ENCODE results near the gene OR2A42.
"Not testable (repeated sequence)": the region's sequence is repeated elsewhere in the genome, so short reads cannot be mapped to it uniquely, and the experiment has no call there.

GRCh38 chr7:144239365-144239764, at the start of gene OR2A42:
- not testable (repeated sequence) for TF ChIP-seq CTCF (IDR thresholded peaks at IDR 0.05); ZNF512 (CRISPR knock-in tag; IDR thresholded peaks at IDR 0.05; ENCODE audit: borderline replicate concordance); FOXP1 (CRISPR knock-in tag; IDR thresholded peaks at IDR 0.05; ENCODE audit: borderline replicate concordance); NFYB (CRISPR knock-in tag; conservative IDR thresholded peaks at IDR 0.05; ENCODE audit: low read depth); ATF3 (CRISPR knock-in tag; conservative IDR thresholded peaks at IDR 0.05); ZNF317 (CRISPR knock-in tag; IDR thresholded peaks at IDR 0.05; ENCODE audit: borderline replicate concordance, low read depth); USF1 (CRISPR knock-in tag; IDR thresholded peaks at IDR 0.05); ATF1 (CRISPR knock-in tag; IDR thresholded peaks at IDR 0.05); E2F1 (CRISPR knock-in tag; IDR thresholded peaks at IDR 0.05); MAX (CRISPR knock-in tag; IDR thresholded peaks at IDR 0.05)

Data from WTC11 (cell line).